Measurements from ENCODE around the gene RAD51B.

RAD51B gene

DNA sequence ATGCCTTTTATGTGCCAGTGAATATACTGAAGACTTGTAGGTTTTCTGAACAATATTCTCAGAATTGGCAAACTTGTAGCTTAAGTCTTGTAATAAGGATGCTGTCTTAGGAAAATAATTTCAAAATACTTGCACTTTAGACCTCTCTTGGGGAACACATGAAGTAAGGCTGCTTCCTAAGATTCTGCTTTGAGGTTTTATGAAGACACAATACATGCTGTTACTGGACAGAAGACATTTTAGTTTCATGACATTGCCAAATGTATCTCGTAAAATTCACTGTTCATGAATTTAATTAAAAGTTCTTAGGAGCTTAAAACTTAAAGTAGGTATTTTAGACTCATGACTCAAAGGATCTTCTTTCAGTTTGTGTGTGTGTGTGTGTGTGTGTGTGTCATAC, 80.7 kb downstream of the RAD51B start:
- no peak for DNase-seq (ENCODE audit: low spot score)

DNA sequence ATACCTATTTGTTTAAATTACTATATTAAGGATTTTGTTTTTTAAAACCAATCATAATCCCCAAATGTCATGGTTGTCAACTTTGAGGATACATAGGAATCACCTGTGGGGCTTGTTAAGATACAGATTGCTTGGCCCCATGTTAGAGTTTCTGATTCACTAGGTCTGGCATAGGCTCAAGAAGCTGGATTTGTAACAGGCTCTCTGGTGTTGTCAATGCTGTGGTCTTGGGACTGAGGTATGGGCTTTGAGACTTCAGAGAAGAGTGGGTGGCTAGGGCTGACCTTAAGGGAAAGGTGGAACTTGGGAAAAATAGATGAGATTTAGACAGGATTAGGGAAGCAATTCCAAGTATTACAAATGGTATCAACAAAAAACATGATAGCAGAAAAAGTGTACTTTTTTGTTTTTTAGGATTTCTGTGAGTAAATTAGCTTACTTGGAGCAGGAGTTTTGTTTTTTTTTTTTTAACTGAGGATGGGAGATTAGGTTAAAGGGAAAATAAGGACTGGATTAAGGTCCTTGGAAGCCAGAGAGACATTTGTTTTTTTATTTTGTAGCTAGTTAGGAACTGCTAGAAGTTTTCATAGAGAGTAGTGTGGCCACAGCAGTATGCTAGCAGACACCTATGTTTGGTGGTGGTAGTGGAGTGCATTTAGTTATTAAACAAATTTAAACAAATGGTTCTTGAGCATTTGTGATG, 88.6 kb downstream of the RAD51B start:
- DNase-seq (ENCODE audit: low spot score), result no peak

DNA sequence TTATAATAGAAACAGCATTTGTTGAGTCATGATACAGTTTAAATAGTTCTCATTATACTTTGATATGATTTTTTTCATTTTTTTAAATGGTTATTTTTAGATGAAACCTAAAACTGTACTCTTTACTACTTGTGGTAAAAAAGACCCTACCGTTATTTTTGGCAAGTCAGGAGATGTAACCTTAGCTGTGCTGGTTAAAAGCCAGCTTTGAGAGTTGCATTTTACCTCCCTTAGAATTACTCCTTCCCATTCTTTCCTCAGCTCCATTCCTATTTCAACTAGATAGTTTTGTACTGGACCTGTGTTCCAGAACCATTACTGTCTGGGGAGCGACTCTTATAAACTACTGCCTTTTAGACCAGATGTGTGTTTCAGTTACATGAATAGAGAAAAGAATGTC, 92.0 kb downstream of the RAD51B start:
- no peak for DNase-seq (ENCODE audit: low spot score)

DNA sequence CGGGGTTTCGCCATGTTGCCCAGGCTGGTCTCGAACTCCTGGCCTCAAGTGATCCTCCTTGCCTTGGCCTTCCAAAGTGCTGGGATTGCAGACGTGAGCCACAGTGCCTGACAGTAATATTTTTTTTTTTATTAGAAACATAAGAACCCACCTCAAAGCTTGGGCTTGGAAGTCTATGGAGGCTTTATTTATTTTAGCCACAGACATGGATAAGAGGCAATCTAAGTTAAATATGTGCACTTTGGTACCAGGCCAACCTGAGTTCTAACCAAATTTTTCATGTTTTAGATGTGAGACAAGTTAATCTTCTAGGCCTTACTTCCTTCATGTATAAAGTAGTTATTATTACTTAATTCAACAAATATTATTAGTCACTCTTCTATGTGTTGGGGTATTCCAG, 96.9 kb downstream of the RAD51B start:
- DNase-seq (ENCODE audit: low spot score), result no peak

DNA sequence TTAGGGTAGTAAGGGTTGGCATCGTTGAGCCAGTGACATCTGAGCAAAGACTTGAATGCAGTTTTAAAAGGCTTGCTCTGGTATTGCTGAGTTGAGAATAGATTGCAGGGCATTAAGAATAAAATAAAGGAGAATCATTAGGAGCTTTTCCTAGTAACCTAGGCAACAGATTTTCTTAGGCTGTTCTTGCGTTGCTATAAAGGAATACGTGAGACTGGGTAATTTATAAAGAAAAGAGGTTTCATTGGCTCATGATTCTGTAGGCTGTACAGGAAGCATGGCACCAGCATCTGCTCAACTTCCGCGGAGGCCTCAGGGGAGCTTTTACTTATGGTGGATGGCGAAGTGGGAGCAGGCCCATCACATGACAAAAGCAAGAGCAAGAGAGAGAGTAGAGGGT, 97.4 kb downstream of the RAD51B start:
- DNase-seq (ENCODE audit: low spot score), result no peak

DNA sequence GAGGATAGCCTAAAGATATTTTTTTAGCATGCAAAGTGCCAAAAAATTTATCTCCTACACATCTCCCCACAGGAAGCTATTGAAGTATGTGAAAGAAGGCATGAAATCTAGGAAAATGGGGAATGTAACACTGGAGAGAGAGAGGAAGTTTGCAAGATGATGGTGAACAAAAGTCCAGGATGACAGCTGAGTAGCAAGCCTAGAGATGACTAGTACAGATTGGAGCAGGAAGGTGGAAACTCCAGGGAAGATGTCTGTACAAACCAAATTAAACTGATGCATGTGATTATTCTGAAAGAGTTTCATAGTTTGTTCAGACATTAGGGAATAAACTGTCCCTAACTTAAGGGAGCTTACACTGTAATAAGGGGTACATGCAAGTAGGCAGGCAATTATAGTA, 99.3 kb downstream of the RAD51B start:
- no peak for DNase-seq (ENCODE audit: low spot score)

DNA sequence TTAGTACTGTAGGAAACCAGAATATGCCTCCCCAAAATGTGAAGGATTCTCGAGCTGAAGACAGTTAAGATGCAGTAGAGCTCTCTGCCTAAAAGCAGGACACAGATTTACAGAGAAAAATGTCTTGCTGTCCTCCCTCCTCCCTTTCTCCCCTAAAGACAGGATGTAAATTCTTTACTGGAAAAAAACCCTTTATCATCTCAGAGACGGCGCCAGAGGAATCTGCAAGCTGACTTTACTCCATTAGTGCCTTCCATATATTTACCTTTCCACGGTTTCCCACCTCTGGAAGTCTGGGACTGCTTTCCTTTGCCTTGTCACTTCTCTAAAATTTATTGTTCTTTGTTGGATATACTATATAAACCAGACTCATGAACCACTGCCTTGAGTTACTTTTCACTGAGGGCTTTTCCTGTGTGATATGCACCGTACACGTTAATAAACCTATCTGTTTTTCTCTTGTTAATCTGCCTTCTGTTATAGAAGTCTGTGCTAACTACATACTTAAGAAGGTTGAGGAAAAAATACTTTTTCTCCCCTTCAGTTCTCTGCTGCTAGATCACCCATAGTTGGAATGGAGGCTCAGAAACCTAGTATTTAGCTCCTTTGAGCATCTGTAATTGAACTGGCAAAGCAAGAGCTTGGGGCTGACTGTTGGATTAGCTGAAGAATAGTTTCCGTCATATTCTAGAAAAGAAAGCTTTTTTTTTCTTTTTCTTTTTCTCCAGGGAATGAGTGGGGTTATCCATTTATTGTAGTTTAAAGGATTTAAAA, 99.9 kb downstream of the RAD51B start:
- no peak for DNase-seq (ENCODE audit: low spot score)

DNA sequence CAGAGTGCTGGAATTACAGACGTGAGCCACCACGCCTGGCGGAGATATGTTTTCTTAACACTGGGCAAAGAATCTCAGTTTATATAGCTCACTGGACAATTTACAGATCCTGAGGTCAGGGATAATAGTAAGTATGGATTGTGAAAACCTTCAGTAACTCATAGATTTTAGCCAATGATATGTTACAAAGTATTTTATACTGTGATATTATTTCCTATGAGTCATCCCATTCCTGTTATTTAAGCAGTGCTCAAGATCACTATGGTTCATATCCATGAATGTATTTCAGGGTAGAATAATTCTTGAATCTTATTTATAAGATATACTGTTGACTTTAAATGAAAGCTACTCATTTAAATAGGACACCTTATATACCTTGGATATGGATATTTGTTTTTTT, 107.2 kb downstream of the RAD51B start:
- DNase-seq (ENCODE audit: low spot score), result no peak

DNA sequence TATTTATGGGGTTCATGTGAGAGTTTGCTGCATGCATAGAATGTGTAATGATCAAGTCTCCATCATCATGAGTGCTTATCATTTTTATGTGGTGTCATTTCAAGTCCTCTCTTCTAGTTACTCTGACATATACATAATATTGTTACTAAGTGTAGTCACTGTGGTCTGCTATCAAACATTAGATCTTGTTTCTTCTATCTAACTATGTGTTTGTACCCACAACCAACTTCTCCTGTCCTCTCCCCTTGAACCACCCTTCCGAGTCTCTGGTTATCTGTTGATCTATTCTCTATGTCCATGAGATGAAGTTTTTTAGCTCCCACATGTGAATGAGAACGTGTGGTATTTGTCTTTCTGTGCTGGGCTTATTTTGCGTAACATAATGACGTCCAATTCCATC, 107.7 kb downstream of the RAD51B start:
- no peak for DNase-seq (ENCODE audit: low spot score)

DNA sequence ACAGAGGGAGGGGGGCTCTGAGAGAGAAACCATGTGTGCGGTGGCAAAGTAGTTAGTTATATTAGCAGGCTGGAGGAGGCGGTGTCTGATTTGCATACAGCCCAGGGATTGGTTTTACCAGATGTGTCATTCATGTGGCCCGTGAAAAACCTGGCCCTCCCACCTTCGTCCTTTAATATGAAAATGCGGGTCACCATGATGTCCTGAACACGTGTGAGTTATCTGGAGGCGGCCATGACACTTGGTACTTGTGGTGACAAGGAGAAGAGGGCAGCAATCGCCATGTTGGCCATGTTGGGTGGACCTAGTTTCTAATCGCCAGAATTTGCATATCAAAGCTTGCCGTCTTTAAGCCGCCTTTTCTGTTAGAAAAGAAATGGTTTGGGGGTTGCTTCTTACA, 108.8 kb downstream of the RAD51B start:
- no peak for DNase-seq (ENCODE audit: low spot score)

DNA sequence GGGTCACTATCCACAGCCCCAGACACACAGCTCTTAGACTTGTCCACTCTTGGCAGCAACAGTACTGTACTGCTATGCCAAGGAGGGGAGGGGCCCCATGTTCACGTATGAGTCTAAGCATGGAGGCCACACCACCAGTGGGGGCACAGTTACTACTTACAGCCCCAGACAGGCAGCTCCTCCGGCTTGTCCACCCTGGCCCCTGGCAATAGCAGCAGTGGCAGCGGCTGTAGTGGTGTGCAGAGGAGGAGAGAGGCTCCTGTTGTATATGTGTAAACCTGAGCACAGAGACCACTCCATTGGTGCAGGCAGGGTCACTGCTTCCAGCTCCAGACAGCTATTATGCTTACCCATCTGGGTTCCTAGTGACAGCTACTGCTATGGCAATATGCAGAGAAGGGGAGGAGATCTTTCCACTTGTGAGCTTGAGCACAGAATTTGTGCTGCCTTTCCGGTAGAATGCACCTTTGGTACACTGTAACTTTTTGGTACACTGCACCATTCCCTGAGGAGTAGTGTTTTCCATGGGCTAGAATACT, 113.2 kb downstream of the RAD51B start:
- DNase-seq (ENCODE audit: low spot score), result no peak

DNA sequence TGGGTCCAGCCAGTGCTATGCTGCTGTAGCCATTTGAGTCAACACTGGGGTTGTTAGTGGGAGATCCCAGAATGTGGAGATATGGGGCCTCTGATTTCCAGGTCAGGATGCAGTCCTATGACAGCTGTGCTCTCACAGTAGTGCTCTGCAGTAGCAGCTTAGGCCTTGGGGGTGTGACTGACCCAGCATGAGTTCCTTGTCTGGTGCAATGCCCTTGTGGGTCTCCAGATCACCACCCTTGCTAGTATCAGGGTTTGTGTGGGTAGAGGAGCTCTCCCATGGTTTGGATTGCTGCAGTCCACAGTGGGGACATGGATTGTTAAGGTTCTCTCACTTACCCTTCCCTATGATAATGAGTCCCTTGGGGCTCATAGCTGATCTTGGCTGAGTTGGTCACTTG, 113.7 kb downstream of the RAD51B start:
- no peak for DNase-seq (ENCODE audit: low spot score)

DNA sequence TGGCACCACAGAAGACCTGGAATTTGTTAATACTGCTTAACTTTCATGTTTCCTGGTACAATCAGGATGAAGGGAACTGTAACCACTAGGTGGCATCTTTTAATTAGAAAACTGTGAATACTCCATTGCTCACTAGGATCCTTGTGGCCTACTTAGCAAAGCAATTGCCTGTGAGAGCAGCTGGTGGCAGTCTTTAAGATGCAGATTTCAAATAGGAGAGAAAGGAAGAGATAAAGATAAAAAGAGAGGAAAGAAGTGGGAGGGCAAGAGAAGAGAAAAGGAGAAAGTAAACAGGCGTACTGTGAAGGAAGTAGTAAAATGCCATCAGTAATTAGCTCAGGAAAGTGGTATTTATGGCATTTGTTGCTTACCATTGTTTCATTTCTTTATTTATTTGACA, 114.5 kb downstream of the RAD51B start:
- DNase-seq (ENCODE audit: low spot score), result peak; percentile 52

DNA sequence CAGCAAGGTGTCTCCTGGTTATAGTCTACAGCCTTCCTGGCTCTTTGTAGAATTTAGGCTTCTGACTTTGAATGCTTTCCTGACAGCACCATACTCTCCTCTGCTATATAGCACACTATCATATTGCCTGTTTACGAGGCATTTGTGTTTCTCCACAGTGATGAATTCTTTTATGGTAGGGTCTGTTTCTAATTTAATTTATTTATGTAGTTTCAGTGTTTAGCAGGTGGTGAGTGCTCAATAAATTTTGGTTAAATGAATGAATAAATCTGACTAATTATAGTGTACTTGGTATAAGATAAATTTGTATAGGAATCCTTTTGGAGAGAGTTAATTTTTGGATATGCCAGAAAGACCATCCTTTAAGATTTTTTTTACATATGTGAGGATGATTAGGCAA, 115.3 kb downstream of the RAD51B start:
- DNase-seq (ENCODE audit: low spot score), result no peak

DNA sequence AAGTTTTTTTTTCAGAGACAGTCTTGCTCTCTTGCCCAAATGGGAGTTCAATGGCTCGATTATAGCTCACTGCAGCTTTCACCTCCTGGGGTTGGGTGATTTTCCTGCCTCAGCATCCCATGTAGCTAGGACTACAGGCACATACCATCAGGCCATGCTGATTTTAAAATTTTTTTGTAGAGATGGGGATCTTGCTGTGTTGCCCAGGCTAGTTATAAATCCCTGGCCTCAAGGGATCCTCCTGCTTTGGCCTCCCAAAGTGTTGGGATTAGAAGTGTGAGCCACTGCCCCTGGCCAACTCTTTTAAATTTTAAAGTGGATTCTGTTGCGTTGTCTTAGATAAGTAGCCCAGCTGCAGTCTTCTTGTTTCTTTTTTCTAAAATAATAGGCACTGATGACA, 115.8 kb downstream of the RAD51B start:
- DNase-seq (ENCODE audit: low spot score), result no peak

DNA sequence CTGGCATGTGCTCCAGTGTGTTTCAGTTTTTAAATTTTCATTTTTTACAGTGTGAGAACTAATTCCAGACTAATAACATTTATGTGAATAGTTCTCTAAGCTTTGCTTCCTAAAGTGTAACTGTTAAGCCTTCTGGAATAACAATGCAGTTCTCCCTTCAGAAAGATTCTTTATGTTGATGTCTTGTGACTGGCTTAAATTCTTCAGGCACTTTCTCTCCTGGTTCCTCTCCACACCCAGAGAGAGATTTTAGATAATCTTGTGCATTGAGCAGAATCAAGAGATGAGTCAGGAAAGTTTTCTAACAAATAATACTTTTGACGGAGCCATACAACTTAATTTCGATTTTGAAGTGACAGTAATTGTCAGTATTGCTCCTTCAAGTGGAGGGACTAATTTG, 118.5 kb downstream of the RAD51B start:
- no peak for DNase-seq (ENCODE audit: low spot score)

DNA sequence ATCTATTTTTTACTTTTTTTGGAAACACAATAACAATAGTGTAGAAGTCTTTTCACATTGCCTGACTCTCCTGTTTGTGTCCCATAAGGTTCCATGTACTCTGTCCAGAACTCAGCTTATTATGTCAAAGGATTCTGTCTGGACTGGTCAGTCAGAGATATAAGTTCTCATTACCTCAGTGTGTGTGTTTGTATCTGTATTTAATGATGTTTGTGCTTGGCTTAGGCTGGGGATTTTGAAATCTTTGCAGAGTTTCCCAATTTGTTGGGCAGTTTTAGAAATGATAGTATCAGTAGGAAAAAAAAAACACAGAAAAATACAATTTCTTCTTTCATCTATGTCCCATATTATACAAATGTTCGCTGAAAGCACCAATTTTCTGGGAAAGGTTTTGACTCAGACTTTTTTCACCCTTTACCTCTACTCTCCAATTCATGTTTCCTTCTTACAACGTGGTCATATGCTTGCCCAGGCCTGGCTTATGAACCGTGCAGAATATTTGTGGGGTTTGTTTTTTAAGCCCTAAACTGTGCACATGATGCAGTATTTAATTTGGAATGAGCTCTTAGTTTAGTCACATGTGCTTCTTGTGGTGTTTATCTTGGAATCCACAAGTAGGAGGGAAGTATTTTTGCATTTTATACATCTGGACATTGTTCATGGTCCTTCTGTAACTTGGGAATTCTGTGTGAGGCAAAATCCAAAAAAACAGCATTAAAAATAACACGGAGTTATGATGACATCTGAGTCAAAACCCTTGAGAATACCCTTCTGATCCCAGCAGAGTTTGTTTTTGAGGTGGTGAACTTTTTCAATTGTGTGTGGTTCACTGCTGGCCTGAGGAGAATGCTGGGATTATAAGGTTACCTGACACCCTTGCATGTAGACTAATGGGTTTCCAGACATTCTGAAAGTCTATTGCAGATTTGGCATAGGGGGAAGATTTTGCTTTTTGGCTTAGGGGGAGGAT, 121.2 kb downstream of the RAD51B start:
- DNase-seq (ENCODE audit: low spot score), result no peak

DNA sequence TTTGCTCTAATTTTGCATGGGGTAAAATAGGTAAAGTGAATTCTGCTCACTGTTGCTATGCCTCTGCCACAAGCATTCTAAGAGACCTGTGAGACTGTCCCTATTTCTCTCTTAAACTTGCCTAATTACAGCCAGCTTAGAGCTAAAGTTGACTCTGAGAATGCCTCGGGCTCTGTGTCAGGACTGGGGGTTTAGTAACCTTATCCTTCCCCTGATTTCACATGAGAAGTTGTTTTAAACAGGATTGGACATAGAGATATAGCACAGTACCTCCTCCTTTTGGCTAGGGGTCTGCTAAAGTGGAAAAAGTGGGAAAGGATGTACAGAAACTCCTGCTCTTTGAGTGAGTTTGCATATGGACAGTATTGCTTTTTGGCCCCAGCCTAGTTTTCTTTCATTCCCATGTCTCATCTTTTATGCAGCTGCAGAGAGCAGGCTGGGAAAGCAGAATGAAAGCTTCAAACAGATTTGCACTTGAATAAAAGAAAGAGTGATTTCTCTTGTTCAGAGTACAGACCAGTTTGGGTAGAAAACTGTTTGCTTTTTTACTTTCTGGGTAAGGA, 122.0 kb downstream of the RAD51B start:
- no peak for DNase-seq (ENCODE audit: low spot score)

DNA sequence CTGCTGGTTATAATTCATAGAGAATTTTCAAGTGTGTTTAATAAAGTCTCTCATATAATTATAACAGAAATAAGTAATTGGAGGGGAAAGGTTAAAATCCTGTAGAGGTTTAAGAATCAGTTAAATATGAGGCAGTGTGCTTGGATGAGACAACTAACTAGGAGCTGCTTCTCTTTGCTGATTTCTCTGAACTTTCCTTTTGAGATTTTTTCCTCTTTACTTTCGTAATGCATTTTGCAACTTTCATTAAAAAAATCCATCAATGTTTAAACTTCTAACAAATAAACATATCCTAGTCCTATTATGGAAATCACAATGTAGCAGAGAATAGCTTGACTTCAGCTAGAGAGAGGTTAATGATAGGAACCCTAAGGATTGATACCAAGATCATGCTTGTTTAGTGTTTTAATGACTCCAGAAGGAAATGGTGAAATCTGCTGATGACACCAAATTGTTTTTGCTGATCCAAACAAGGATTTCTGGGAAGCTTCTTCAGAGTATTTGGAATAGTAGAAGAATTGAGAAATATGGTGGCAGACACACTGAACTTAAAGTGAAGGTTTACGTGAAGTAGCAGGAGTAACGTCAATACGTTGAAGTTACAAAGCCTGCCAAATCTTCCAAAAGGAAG, 122.6 kb downstream of the RAD51B start:
- DNase-seq (ENCODE audit: low spot score), result no peak

DNA sequence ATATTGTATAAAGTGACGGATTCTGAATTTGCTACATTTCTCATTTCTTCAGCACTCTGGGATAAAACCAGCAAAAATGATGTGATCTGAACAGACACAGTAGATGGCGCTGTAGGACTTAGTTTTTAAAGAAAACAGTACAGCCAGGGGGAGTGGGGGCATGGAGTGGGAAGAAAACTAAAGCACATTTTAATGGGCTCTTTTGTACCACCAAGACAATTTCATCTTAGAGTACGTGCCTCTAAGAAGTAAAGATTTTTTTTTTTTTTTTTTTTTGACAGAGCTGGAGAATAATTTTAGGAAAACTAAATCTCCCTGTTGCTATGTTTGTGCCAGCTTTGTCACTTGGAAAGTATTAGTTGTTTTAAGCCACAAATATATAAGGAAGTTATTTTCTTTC, 124.4 kb downstream of the RAD51B start:
- DNase-seq (ENCODE audit: low spot score), result peak; percentile 42

DNA sequence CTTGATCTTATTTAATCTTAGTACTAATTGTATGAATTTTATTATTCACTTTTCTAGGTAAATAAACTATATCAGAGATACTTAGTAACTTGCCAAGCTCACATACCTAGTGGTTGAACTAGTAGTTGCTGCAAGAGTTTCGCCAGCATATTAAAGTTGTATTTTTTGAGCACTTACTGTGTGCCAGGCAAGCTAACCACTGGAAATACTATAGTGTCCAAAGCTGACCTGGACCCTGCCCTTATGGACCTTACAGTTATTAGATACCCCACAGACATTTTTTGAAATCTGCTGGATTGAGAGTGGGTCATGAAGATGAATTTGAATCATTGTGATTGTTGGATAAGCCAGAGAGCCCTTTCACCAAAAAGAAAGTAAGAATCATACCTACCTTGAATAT, 125.0 kb downstream of the RAD51B start:
- DNase-seq (ENCODE audit: low spot score), result no peak

DNA sequence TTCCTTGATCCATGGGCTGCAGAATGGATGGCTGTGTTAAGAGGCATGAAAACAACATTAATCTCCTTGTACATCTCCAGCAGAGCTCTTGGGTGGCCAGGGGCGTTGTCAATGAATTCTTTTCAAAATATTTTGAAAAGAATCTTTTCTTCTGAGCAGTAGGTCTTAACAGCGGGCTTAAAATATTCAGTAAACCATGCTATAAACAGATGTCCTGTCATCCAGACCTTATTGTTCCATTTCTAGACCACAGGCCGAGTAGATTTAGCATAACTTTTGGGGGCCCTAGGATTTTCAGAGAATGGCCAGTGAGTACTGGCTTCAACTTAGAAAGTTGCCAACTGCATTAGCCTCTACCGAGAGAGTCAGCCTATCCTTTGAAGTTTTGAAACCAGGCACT, 130.2 kb downstream of the RAD51B start:
- DNase-seq (ENCODE audit: low spot score), result no peak

Data from CD4-positive, alpha-beta T cell treated with Interleukin-6 at 100 ng/mL for 8 hours (primary cell).